HS-27A (cell line): Measurements from ENCODE around the gene SCAMP4.

Experiments
- DNase-seq: peaks from one replicate; pipeline ENCODE4 v3.0.0-alpha.2; 2012; ENCODE audit warnings: low read depth, missing footprints

SCAMP4 gene

GRCh38 chr19:1938071-1938470, 32.9 kb downstream of the SCAMP4 start:
- no peak for DNase-seq

GRCh38 chr19:1941146-1942077, 36.2 kb downstream of the SCAMP4 start, which contains the start of gene CSNK1G2:
Gene CSNK1G2 (plus strand): TSS chr19:1941172. CDS start chr19:1969773, 28,601 bp downstream.
- no peak for DNase-seq

GRCh38 chr19:1942078-1942933, 37.1 kb downstream of the SCAMP4 start:
- no peak for DNase-seq

- no peak for DNase-seq
These were observed 37.8 kb downstream of the SCAMP4 start for GRCh38 chr19:1942934-1943555.

GRCh38 chr19:1943661-1944087, 38.5 kb downstream of the SCAMP4 start:
- no peak for DNase-seq

- DNase-seq, result no peak
These were observed 39.1 kb downstream of the SCAMP4 start for GRCh38 chr19:1944088-1944915.

- no peak for DNase-seq
These were observed 39.8 kb downstream of the SCAMP4 start for GRCh38 chr19:1944916-1945561.

GRCh38 chr19:1945899-1946298, 40.7 kb downstream of the SCAMP4 start:
- DNase-seq, result no peak

- no peak for DNase-seq
These were observed 42.5 kb downstream of the SCAMP4 start for GRCh38 chr19:1947651-1948209.

- DNase-seq, result no peak
These were observed 44.3 kb downstream of the SCAMP4 start for GRCh38 chr19:1949304-1950101.

GRCh38 chr19:1950640-1951039, 45.4 kb downstream of the SCAMP4 start:
- no peak for DNase-seq

- DNase-seq, result no peak
These were observed 47.4 kb downstream of the SCAMP4 start for GRCh38 chr19:1952635-1953034.

- no peak for DNase-seq
These were observed 47.8 kb downstream of the SCAMP4 start for GRCh38 chr19:1953037-1953436.

GRCh38 chr19:1953441-1954094, 48.4 kb downstream of the SCAMP4 start:
- DNase-seq, result no peak

- no peak for DNase-seq
These were observed 49.3 kb downstream of the SCAMP4 start for GRCh38 chr19:1954532-1954933.

- DNase-seq, result no peak
These were observed 50.2 kb downstream of the SCAMP4 start for GRCh38 chr19:1955171-1956121.

GRCh38 chr19:1956122-1956494, 50.9 kb downstream of the SCAMP4 start:
- no peak for DNase-seq
